PC-9 (cell line): ENCODE measurements around the gene SPATC1L. TPM values are rescaled to one million over a fixed set of nuclear protein-coding genes. Genes with fewer than 3 reads are reported as not detected.
"Not testable (repeated sequence)": the region's sequence is repeated elsewhere in the genome, so short reads cannot be mapped to it uniquely, and the experiment has no call there.

Experiments used
- BruUV-seq: library from RNA; stranded (reverse); fragments of 400-500 nt; replicated peaks from 2 replicates; lab custom pipeline; 2021; lab: Mats Ljungman, UMichigan
- CTCF ChIA-PET: fragments of 300-600 bp; sonication (Branson Sonifier 250); formaldehyde crosslinking; loops from one replicate; lab custom pipeline; 2022; ENCODE audit warnings: antibody characterized with exemption; lab: Charles Lee
- POLR2A ChIA-PET: fragments of 300-600 bp; sonication (Branson Sonifier 250); formaldehyde crosslinking; loops from one replicate; lab custom pipeline; 2022; ENCODE audit warnings: antibody characterized with exemption; ENCODE audit not compliant: unreplicated experiment; lab: Charles Lee
- DNase-seq, 2 experiments: peaks; one replicate each; pipeline versions ENCODE4 v3.0.0 to v3.0.0-alpha.2; 2015 to 2022; ENCODE audit warnings: mixed read lengths in 1 of 2
- H2AFZ ChIP-seq: fragments of 200-600 bp; sonication (generic); 2 replicates; pipeline ENCODE4 v1.8.1; 2017; ENCODE audit warnings: antibody characterized with exemption
- H3F3A ChIP-seq: fragments of 200-600 bp; sonication (generic); 2 replicates; pipeline ENCODE4 v1.8.1; 2017; ENCODE audit warnings: antibody characterized with exemption, mild to moderate bottlenecking, low read depth; ENCODE audit not compliant: insufficient read depth
- H3K27ac ChIP-seq: fragments of 200-600 bp; sonication (generic); 2 replicates; pipeline ENCODE4 v1.6.1; 2016; ENCODE audit warnings: mixed run types
- H3K27me3 ChIP-seq: fragments of 200-600 bp; sonication (generic); 2 replicates; pipeline ENCODE4 v1.6.1; 2016; ENCODE audit warnings: low read depth, mixed run types; ENCODE audit not compliant: insufficient read depth
- H3K36me3 ChIP-seq: fragments of 200-600 bp; sonication (generic); 2 replicates; pipeline ENCODE4 v1.6.1; 2016; ENCODE audit warnings: low read depth, mixed run types
- H3K4me1 ChIP-seq: fragments of 200-600 bp; sonication (generic); replicated peaks from 2 replicates; pipeline ENCODE4 v1.6.1; 2016; ENCODE audit warnings: mixed run types; ENCODE audit not compliant: insufficient read depth
- H3K4me2 ChIP-seq: fragments of 200-600 bp; sonication (generic); 2 replicates; pipeline ENCODE4 v1.6.1; 2017; ENCODE audit warnings: mixed run types
- H3K4me3 ChIP-seq: fragments of 200-600 bp; sonication (generic); 2 replicates; pipeline ENCODE4 v1.6.1; 2016; ENCODE audit warnings: mixed run types
- H3K79me2 ChIP-seq: fragments of 200-600 bp; sonication (generic); 2 replicates; pipeline ENCODE4 v1.6.1; 2017; ENCODE audit warnings: low read depth, mixed run types
- H3K9me2 ChIP-seq: fragments of 200-600 bp; sonication (generic); 2 replicates; pipeline ENCODE4 v1.8.1; 2017; ENCODE audit warnings: mild to moderate bottlenecking; ENCODE audit not compliant: insufficient read depth
- H3K9me3 ChIP-seq: fragments of 200-600 bp; sonication (generic); 2 replicates; pipeline ENCODE4 v1.8.1; 2016; ENCODE audit warnings: low read depth; ENCODE audit not compliant: insufficient read depth
- H4K20me1 ChIP-seq: fragments of 200-600 bp; sonication (generic); 2 replicates; pipeline ENCODE4 v1.8.1; 2017; ENCODE audit not compliant: insufficient read depth
- EZH2 ChIP-seq: fragments of 200-600 bp; sonication (generic); IDR thresholded peaks from 2 replicates; pipeline ENCODE4 v1.8.0; 2017; ENCODE audit warnings: antibody characterized with exemption, low read depth
- intact Hi-C: fragments of 100-400 bp; cut with micrococcal nuclease; formaldehyde crosslinking; loops from one replicate; pipeline ENCODE4 v1.10.0; 2022; ENCODE audit not compliant: unreplicated experiment
- total RNA-seq: library from RNA; stranded (reverse); gene quantifications from 2 replicates; pipeline ENCODE4 v1.2.3, GENCODE V29; 2021
- TF ChIP-seq, protein P1 (sequence below): fragments of 200-600 bp; sonication (generic); conservative IDR thresholded peaks from 2 replicates; pipeline ENCODE4 v1.6.1; 2017; ENCODE audit warnings: mixed run types, antibody characterized with exemption, mild to moderate bottlenecking, moderate library complexity

The SPATC1L gene
- total RNA-seq, 1 experiment from 2014 or later: 32.7 TPM

DNA sequence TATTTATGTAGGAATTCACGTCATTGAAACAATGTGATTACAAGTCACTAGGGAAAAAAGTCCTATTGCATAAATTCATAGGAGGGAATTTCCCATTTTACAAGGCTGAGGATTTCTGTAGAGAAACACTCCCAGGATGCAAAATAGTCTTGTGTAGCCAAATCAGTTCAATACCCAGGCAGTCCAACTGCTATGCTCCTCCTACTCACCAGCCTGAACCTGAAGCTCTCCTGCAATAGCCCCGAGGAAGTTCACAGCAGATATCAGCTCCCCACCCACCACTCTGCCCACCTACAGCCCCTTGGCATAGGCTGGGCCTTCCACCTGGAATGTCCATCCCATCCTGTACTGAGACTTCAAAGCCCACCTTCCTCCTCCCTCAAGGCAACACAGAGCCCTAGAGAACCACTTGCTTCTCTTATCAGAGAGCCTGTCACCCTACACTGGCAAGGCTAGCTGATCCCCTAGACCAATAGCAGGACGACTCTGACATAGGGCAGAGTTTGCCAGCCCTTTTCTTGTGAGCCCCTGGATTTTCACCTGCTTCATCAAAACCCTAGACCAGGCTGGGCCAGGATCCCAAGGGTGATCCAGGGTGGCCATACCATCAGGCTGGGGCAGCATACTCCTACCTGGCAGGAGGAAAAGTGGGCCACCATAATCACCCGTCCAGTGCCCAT is 42.8 kb upstream of the SPATC1L start:
- no peak for TF ChIP-seq EZH2
- TF ChIP-seq, protein P1, sequence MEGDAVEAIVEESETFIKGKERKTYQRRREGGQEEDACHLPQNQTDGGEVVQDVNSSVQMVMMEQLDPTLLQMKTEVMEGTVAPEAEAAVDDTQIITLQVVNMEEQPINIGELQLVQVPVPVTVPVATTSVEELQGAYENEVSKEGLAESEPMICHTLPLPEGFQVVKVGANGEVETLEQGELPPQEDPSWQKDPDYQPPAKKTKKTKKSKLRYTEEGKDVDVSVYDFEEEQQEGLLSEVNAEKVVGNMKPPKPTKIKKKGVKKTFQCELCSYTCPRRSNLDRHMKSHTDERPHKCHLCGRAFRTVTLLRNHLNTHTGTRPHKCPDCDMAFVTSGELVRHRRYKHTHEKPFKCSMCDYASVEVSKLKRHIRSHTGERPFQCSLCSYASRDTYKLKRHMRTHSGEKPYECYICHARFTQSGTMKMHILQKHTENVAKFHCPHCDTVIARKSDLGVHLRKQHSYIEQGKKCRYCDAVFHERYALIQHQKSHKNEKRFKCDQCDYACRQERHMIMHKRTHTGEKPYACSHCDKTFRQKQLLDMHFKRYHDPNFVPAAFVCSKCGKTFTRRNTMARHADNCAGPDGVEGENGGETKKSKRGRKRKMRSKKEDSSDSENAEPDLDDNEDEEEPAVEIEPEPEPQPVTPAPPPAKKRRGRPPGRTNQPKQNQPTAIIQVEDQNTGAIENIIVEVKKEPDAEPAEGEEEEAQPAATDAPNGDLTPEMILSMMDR: no peak
- Histone ChIP-seq H3K4me2 (peak overlapping the region; percentile 88), H4K20me1 (no peaks in the 10 kb centered on the region), H3K36me3 (no peaks in the 10 kb centered on the region), H3K4me1 (peaks cover 28% of the 10 kb centered on the region), H3K27ac (no peak overlapping the region), H3F3A (peaks cover 4% of the 10 kb centered on the region; the same call in 1 of the 2 replicates), H3K4me3 (peak overlapping the region; percentile 63; the same call in 1 of the 2 replicates), H3K9me3 (no peaks in the 10 kb centered on the region), H3K9me2 (no peaks in the 10 kb centered on the region), H2AFZ (no peak overlapping the region), H3K79me2 (peaks cover 21% of the 10 kb centered on the region; the same call in 1 of the 2 replicates), H3K27me3 (no peaks in the 10 kb centered on the region)
- intact Hi-C loops: loop anchor here (5.0 kb wide), 2 partner anchors 80 to 245 kb away; partner anchors contain the start of gene COL6A1
- CTCF ChIA-PET: no interaction called here
- peak in 1 of 2 experiments; percentile 5 for DNase-seq
- POLR2A ChIA-PET: no interaction called here
- no TSS peak for BruUV-seq

- Histone ChIP-seq H3K4me3 (no peak overlapping the region), H3K79me2 (peaks cover 21% of the 10 kb centered on the region; the same call in 1 of the 2 replicates), H2AFZ (no peak overlapping the region), H3K9me3 (no peaks in the 10 kb centered on the region), H3K4me1 (peaks cover 28% of the 10 kb centered on the region), H3K9me2 (no peaks in the 10 kb centered on the region), H3K27me3 (no peaks in the 10 kb centered on the region), H3F3A (peaks cover 4% of the 10 kb centered on the region; the same call in 1 of the 2 replicates), H3K4me2 (peak overlapping the region; percentile 88), H3K27ac (no peak overlapping the region), H3K36me3 (no peaks in the 10 kb centered on the region), H4K20me1 (no peaks in the 10 kb centered on the region)
- no TSS peak for BruUV-seq
- POLR2A ChIA-PET: no interaction called here
- CTCF ChIA-PET: no interaction called here
- DNase-seq: no peak
- TF ChIP-seq, protein P1: no peak
- TF ChIP-seq EZH2: no peak
- intact Hi-C loops: loop anchor here (5.0 kb wide), 2 partner anchors 79 to 244 kb away; partner anchors contain the start of gene COL6A1
Measured at GRCh38 chr21:46226146-46226545, 41.9 kb upstream of the SPATC1L start.

- peaks cover 18% of the 10 kb centered on the region for H3K4me1 ChIP-seq
- intact Hi-C loops, BruUV-seq, H3K36me3 ChIP-seq, H3K27ac ChIP-seq, H3K9me3 ChIP-seq, H3K79me2 ChIP-seq, DNase-seq, H3F3A ChIP-seq, H3K9me2 ChIP-seq, H3K4me2 ChIP-seq, POLR2A ChIA-PET, H2AFZ ChIP-seq, H3K27me3 ChIP-seq, H4K20me1 ChIP-seq, CTCF ChIA-PET, H3K4me3 ChIP-seq: not testable (repeated sequence)
Measured at GRCh38 chr21:46223661-46224060, 39.4 kb upstream of the SPATC1L start.
